NCI-H1694 (cell line): ENCODE data around the gene GSTT4.
"Not testable (repeated sequence)": the region's sequence is repeated elsewhere in the genome, so short reads cannot be mapped to it uniquely, and the experiment has no call there.

ENCODE experiments used
- DNase-seq: peaks from one replicate; lab custom pipeline; 2025; lab: John Stamatoyannopoulos, UW

GSTT4 gene

DNA sequence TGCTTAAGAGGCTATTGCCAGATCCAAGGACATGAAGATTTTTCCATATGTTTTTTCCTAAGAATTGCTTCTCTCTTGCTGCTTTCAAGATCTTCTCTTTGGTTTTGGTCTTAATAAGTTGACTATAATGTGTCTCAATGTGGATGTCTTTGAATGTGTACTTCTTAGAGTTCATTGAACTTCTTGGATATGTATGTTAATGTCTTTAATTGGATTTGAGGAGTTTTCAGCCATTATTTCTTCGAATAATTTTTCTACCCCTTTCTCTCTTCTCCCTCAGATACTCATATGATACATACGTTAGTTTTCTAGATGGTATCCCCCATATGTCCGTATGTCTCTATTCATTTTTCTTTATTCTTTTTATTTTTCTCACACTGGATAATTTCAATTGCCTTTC is 19.1 kb upstream of the GSTT4 start:
- no peak for DNase-seq

- DNase-seq, result no peak
Measured at GRCh38 chr22:24023204-24023789, 18.0 kb upstream of the GSTT4 start.

DNA sequence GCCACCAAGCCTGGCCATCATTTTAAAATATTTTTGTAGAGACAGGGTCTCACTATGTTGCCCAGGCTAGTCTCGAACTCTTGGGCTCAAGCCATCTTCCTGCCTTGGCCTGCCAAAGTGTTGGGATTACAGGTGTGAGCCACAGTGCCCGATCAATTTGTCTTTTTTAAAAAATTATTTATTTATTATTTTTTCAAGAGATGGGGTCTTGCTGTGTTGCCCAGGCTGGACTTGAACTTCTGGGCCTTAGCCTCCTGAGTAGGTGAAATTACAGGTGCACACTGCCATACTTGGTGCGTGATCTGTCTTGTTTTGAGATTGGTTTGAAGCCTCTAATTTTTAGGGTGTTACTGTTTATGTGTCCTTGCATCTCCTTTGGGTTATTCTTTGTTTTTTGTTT is 16.1 kb upstream of the GSTT4 start:
- DNase-seq, result no peak

- no peak for DNase-seq
Measured at GRCh38 chr22:24016156-24016555, 10.9 kb upstream of the GSTT4 start.

DNA sequence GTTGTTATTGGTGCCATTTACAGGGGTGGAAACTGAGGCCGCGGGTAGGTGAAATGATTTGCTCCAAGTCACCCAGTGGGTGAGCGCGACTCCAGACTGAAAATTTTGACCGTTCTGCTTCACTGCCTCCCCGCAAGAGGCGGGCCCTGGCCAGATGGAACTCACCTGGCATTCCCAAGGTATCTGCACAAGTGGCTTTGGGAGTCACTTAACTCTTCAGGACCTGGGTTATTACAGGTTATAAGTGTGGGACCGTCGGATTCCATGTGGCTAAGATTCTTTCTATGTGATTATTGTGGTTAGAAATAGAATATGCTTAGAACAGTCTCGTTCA is 6.4 kb upstream of the GSTT4 start:
- no peak for DNase-seq

DNA sequence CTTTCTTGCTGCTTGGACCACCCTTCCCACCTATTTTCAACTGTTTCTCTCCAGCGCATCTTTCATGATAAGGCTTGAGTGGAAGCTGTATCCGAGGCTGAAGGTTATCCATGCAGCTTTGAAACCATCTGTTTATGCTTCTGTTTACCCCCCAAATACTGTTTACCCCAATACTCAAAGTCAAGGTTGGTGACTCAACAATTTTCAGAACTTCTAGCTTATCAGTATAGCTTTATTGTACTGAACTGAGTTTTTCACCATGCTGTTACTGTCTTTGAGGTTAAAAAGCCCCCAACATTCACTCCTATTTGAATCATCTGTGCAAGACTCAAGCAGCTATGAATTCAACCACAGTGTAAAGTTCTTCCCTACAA is 4.8 kb upstream of the GSTT4 start:
- no peak for DNase-seq

- no peak for DNase-seq
Measured at GRCh38 chr22:24009227-24010017, 4.2 kb upstream of the GSTT4 start.

- DNase-seq, result no peak
Measured at GRCh38 chr22:24008381-24009226, 3.4 kb upstream of the GSTT4 start.

DNA sequence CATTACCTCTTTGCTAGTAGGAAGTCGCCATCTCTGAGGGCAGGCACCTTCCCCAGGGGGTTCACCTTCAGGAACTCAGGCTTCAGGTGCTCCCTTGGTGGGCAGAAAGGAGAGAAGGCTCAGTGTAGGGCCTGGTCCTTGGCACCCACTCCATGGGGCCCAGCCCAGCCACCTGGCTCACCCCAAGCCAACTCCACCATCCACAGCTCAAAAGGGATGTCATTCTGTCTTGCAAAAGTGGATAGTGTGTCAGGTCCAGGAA is 2.7 kb upstream of the GSTT4 start:
- DNase-seq, result no peak

DNA sequence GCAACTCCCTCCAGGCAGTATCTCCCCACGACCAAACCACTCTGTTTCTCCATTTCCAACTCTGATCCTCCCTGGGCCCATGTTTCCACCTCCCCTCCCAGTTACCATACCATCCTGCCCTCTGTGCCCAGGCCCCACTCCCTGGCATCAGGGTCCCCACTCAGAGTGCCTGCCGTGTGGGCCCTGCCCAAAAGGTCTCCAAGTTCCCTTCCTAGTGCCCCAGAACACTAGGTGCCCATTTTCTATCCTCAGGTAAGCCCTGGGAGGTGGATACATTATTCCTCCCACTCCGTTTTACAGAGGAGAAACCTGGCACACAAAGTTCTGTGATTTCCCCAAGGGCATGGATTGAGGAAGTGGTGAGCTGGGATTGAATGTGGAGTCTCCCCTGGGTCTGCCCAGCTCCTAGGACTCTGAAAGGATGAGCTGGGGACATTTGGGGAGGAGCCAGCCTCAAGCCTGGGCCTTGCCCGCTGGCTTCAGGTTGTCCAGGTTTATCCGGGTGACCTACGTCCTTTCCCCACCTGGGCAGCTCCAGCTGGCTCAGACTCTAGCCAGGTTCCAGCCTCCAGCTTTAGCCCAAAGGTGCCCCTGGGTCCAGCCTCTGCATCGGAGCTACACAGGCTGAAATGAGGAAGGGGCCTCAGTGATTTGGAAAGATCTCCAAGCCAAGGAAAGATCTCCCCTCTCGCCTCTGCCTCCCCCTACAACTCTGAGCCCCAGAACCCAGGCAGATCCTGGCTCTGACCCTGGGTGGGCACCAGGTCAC is 2.2 kb upstream of the GSTT4 start:
- DNase-seq, result no peak

DNA sequence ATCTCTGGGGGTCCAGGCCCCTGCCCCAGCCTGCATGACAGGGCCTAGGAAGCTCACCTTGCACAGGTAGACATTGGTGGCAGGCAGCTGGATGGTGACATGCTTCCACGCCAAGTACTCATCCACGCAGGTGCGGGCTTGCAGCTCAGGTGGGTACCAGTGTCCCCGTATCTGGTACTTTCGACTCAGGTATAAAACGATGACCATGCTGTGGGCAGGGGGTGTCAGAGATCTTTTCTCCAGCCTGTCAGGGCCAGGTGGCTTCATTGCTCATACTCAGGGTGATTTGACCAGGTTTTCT is 1.6 kb upstream of the GSTT4 start:
- no peak for DNase-seq

DNA sequence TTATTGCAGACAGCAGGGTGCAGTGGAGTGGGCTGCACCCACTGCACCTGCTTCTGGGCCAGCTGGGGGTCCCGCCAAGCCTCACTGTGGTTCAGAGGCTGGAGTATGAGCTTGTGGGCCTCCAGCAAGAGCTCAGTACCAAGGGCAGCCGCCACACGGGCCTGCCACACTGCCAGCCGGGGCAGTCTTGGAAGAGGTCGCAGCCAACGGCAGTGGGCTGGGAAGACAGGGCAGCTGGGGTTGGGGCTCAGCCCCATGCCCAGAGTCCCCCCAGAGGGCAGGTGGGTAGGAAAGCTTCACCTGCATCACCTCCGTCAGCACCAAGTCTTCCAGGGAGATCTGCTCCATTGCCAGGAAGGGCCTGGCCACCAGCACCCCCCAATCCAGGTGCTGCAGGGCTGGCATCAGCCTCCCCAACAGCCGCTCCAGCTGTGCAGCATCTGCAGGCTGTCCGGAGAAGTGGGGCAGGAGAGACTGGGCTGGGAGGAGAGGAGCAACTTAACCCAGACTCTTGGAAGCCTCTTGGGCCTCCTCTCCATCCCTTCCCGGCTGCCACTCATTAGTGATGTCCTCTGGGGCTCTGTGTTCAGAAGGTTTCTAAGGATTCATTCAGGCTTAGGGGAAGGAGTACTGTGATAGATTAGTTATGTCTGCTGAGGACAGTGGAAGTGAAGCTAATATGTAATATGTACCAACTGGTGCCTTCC is 1.1 kb upstream of the GSTT4 start:
- no peak for DNase-seq

- no peak for DNase-seq
Measured at GRCh38 chr22:24003887-24004286, 1.4 kb downstream of the GSTT4 start.

DNA sequence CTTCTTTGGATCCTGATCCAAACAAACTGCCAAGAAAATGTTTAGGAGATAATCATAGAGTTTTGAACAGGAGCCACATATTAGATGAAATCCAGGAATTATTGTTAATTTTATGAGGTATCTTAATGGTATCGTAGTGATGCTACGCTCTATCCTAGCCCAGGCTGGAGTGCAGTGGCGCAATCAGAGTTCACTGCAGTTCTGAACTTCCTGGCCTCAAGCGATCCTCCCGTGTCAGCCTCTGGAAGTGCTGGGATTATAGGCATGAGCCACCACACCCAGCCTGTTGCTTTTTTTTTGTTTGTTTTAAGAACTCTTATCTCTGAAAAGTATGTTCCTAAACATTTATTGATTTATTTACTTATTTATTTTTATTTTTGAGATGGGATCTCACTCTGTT is 2.4 kb downstream of the GSTT4 start:
- DNase-seq, result no peak

- no peak for DNase-seq
Measured at GRCh38 chr22:24002272-24002671, 3.0 kb downstream of the GSTT4 start.

- DNase-seq, result no peak
Measured at GRCh38 chr22:24001314-24001713, 3.9 kb downstream of the GSTT4 start.

GRCh38 chr22:23999779-24000178 is 5.5 kb downstream of the GSTT4 start:
- not testable (repeated sequence) for DNase-seq

- no peak for DNase-seq
Measured at GRCh38 chr22:23997092-23997491, 8.2 kb downstream of the GSTT4 start.

GRCh38 chr22:23993581-23994177 is 11.6 kb downstream of the GSTT4 start:
- DNase-seq, result not testable (repeated sequence)

DNA sequence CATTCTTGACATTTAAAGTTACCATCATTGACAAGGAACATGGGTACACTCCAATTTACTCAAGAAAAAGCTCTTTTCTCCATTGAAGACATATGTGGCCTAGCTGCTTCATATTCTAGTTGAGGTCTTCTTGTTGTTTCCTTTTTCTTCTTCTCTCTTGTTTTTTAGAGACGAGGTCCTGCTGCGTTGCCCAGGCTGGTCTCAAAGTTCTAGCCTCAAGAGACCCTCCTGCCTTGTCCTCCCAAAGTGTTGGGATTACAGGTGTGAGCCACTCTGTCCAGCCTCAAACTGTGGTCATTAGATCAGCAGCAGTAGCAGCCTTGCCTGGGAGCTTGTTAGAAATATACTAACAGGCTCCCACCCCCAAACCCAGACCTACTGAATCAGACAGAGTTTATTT is 12.2 kb downstream of the GSTT4 start:
- DNase-seq, result not testable (repeated sequence)

DNA sequence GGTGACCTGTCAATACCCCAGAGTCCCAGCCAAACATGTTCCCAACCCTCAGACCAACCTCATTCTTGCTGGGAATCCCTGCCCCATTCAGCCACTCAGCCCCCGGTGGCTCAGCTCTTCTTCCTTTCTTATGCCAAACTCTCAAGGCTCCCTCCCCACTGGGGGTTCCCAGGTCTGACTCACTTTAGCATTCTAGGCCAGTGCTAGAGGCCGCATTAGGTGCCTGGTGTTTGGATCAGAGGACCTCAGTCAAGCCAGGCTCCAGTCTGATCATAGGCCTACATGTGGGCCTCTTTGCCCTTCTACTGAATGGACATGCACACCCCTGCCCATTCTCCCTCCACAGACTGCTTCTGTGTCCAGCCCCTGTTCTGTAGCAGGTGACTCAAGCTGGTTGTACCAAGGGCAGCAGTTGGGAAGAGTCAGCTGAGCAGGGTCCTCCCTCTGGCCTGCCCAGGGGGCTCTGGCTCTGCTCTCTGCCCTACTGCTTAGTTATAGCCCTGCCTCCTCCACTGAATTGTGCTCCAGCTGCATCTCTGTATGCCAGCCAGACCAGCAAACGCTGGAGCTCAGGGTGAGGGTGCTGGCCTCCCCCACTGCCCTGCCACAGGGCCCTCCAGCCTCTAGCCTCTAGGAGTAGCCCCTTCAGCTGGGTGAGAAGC is 15.5 kb downstream of the GSTT4 start:
- not testable (repeated sequence) for DNase-seq
